ENCODE data around the gene NRSN2.
"Not testable (repeated sequence)": the region's sequence is repeated elsewhere in the genome, so short reads cannot be mapped to it uniquely, and the experiment has no call there.

DNA sequence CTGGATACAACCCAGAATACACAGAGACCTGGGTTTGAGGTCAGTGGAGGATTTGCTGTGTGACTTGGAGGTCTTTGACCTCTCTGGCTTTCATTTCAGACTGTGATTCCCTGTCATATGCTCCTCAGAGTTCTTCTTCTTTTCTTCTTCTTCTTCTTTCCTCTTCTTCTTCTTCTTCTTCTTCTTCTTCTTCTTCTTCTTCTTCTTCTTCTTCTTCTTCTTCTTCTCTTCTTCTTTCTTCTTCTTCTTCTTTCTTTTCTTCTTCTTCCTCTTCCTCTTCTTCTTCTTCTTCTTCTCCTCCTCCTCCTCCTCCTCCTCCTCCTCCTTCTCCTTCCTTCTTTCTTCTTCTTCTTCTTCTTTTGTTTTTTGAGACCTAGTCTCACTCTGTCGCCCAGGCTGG, 10.9 kb upstream of the NRSN2 start:
- not testable (repeated sequence) for TF ChIP-seq SIN3A (IDR thresholded peaks at IDR 0.05; ENCODE audit: low read depth); EZH2 (IDR thresholded peaks at IDR 0.05); JUND (IDR thresholded peaks at IDR 0.05); CTCF (IDR thresholded peaks at IDR 0.05 in 2 of 3, conservative IDR thresholded peaks at IDR 0.05 in 1 of 3; ENCODE audit: borderline replicate concordance in 1 of 3, insufficient read depth in 1 of 3, low read depth in 2 of 3, low read length in 2 of 3); RAD21 (IDR thresholded peaks at IDR 0.05; ENCODE audit: low read depth); POLR2A (IDR thresholded peaks at IDR 0.05; ENCODE audit: borderline replicate concordance, extremely low read depth, insufficient read depth, insufficient read length); POLR2AphosphoS5 (IDR thresholded peaks at IDR 0.05; ENCODE audit: low read depth, low read length); ZFX (IDR thresholded peaks at IDR 0.05); SRF (IDR thresholded peaks at IDR 0.05; ENCODE audit: low read depth); FOSL1 (IDR thresholded peaks at IDR 0.05; ENCODE audit: low read depth)
- TF ChIP-seq, protein P1, sequence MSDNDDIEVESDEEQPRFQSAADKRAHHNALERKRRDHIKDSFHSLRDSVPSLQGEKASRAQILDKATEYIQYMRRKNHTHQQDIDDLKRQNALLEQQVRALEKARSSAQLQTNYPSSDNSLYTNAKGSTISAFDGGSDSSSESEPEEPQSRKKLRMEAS (IDR thresholded peaks at IDR 0.05): not testable (repeated sequence)
